ENCODE measurements around the gene UBL7. TPM values are rescaled to one million over a fixed set of nuclear protein-coding genes. Genes with fewer than 3 reads are reported as not detected.
A peak's percentile ranks its signal among the peaks of the same experiment; 100 is the strongest.

The UBL7 gene
- total and polyA plus RNA-seq, 10 of the 15 experiments (the other 5 are each of a cell fraction or from before 2014, with no cell fraction given): 25.9 to 145 (median 90.1) TPM

DNA sequence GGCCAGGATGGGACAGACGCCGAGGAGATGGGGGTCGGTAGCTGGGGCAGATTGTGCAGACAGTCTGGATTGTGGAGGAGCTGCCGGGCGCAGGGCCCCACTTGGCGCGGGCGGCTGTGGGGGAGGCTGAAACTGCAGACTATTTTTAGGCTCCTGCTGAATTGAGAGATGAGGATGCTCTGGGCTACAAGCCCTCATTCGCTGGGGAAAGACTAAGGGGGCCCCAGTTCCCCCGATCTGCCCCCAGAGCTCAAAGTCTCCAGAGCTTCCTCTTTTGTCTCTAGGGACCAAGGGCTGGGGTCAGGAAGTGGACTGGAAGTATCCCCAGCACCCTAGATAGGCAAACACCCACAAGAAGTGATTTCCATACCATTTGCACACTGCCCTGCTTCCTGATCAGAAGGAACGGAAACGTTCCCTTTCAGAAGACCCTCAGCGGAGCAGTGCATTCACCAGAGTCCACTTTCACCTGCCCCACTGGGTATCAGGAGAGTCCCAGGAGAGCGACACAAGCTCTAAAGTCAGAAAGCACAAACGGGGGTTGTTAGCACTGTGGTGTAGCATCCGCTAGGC lies 56.9 kb downstream of the UBL7 start (continued):
- TF ChIP-seq POLR2AphosphoS5 (IDR thresholded peaks at IDR 0.05; ENCODE audit: low read length): peak; percentile 49
- no peak for TF ChIP-seq ASH2L (IDR thresholded peaks at IDR 0.05; ENCODE audit: borderline replicate concordance, low read depth)
- TF ChIP-seq, protein P1, sequence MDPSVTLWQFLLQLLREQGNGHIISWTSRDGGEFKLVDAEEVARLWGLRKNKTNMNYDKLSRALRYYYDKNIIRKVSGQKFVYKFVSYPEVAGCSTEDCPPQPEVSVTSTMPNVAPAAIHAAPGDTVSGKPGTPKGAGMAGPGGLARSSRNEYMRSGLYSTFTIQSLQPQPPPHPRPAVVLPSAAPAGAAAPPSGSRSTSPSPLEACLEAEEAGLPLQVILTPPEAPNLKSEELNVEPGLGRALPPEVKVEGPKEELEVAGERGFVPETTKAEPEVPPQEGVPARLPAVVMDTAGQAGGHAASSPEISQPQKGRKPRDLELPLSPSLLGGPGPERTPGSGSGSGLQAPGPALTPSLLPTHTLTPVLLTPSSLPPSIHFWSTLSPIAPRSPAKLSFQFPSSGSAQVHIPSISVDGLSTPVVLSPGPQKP (IDR thresholded peaks at IDR 0.05; ENCODE audit: low read depth, low read length): no peak
- TF ChIP-seq POLR2A (IDR thresholded peaks at IDR 0.05; ENCODE audit: low read depth, low read length): no peak
- TF ChIP-seq, protein P2, sequence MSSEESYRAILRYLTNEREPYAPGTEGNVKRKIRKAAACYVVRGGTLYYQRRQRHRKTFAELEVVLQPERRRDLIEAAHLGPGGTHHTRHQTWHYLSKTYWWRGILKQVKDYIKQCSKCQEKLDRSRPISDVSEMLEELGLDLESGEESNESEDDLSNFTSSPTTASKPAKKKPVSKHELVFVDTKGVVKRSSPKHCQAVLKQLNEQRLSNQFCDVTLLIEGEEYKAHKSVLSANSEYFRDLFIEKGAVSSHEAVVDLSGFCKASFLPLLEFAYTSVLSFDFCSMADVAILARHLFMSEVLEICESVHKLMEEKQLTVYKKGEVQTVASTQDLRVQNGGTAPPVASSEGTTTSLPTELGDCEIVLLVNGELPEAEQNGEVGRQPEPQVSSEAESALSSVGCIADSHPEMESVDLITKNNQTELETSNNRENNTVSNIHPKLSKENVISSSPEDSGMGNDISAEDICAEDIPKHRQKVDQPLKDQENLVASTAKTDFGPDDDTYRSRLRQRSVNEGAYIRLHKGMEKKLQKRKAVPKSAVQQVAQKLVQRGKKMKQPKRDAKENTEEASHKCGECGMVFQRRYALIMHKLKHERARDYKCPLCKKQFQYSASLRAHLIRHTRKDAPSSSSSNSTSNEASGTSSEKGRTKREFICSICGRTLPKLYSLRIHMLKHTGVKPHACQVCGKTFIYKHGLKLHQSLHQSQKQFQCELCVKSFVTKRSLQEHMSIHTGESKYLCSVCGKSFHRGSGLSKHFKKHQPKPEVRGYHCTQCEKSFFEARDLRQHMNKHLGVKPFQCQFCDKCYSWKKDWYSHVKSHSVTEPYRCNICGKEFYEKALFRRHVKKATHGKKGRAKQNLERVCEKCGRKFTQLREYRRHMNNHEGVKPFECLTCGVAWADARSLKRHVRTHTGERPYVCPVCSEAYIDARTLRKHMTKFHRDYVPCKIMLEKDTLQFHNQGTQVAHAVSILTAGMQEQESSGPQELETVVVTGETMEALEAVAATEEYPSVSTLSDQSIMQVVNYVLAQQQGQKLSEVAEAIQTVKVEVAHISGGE (CRISPR knock-in tag; IDR thresholded peaks at IDR 0.05): no peak
- no peak for TF ChIP-seq KDM1A (IDR thresholded peaks at IDR 0.05; ENCODE audit: borderline replicate concordance)
- peak in 1 of 2 experiments; percentile 98; a peak in 2 of 4 replicates for TF ChIP-seq ETV6 (conservative IDR thresholded peaks at IDR 0.05 in 1 of 2, IDR thresholded peaks at IDR 0.05 in 1 of 2; ENCODE audit: borderline replicate concordance in 1 of 2, low read depth in 1 of 2)
- TF ChIP-seq SUPT20H (IDR thresholded peaks at IDR 0.05; ENCODE audit: borderline replicate concordance, control insufficient read depth, low read depth, low read length): no peak
- TF ChIP-seq, protein P3, sequence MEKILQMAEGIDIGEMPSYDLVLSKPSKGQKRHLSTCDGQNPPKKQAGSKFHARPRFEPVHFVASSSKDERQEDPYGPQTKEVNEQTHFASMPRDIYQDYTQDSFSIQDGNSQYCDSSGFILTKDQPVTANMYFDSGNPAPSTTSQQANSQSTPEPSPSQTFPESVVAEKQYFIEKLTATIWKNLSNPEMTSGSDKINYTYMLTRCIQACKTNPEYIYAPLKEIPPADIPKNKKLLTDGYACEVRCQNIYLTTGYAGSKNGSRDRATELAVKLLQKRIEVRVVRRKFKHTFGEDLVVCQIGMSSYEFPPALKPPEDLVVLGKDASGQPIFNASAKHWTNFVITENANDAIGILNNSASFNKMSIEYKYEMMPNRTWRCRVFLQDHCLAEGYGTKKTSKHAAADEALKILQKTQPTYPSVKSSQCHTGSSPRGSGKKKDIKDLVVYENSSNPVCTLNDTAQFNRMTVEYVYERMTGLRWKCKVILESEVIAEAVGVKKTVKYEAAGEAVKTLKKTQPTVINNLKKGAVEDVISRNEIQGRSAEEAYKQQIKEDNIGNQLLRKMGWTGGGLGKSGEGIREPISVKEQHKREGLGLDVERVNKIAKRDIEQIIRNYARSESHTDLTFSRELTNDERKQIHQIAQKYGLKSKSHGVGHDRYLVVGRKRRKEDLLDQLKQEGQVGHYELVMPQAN (conservative IDR thresholded peaks at IDR 0.05): 0 out of 2 replicates have a peak, but pooled peaks have one; percentile 15
- TF ChIP-seq HDAC2 (IDR thresholded peaks at IDR 0.05): no peak
- TF ChIP-seq BHLHE40 (IDR thresholded peaks at IDR 0.05; ENCODE audit: borderline replicate concordance in 1 of 2, low read depth in 2 of 2, low read length in 1 of 2): peak; percentile 36 to 65; a peak in 3 of 4 replicates
- no peak for TF ChIP-seq NR2C2 (IDR thresholded peaks at IDR 0.05; ENCODE audit: borderline replicate concordance, control insufficient read depth, insufficient read length, low read depth)
- TF ChIP-seq, protein P4, sequence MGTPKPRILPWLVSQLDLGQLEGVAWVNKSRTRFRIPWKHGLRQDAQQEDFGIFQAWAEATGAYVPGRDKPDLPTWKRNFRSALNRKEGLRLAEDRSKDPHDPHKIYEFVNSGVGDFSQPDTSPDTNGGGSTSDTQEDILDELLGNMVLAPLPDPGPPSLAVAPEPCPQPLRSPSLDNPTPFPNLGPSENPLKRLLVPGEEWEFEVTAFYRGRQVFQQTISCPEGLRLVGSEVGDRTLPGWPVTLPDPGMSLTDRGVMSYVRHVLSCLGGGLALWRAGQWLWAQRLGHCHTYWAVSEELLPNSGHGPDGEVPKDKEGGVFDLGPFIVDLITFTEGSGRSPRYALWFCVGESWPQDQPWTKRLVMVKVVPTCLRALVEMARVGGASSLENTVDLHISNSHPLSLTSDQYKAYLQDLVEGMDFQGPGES (IDR thresholded peaks at IDR 0.05): no peak
- no peak for TF ChIP-seq ZSCAN29 (IDR thresholded peaks at IDR 0.05)
- TF ChIP-seq, protein P5, sequence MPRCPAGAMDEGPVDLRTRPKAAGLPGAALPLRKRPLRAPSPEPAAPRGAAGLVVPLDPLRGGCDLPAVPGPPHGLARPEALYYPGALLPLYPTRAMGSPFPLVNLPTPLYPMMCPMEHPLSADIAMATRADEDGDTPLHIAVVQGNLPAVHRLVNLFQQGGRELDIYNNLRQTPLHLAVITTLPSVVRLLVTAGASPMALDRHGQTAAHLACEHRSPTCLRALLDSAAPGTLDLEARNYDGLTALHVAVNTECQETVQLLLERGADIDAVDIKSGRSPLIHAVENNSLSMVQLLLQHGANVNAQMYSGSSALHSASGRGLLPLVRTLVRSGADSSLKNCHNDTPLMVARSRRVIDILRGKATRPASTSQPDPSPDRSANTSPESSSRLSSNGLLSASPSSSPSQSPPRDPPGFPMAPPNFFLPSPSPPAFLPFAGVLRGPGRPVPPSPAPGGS (IDR thresholded peaks at IDR 0.05; ENCODE audit: borderline replicate concordance, insufficient read depth, low read depth, low read length, poor library complexity, severe bottlenecking): peak; percentile 64

Data from GM12878 (cell line).